ENCODE results near the gene SORBS1.
A peak's percentile ranks its signal among the peaks of the same experiment; 100 is the strongest.

Gene SORBS1

DNA sequence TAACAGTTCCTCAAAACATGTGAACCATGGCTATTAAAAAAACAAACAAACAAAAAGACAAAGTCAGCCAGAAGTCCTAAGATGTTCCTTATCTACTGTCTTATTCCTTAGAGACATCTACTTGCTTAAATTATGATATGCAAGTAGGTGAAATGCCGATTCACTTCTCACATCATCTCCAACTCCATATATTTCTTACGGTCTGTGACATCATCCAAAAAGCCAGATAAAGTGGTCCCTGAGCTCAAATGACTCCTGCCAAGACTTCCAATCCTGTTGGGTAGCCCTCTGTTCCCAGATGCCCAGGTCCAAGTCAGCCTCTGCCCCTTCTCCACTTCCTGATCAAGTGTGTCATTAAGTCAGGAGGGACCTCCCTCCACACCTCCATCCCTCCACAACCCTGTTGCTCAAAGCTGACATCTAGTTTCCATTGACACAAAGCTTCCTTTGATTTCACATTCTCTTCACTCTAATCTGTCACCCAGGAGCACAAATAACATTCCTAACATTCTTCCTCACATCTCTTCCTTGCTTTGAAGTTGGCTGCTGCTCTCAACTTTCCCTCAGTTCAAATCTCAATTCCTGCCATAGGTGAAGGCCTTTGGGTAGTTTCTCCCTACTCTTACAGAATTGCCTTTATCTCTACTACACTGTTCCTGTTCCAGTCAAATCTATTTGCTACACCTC lies 214.3 kb downstream of the SORBS1 start:
- DNase-seq (ENCODE audit: low spot score), result peak; percentile 23

DNA sequence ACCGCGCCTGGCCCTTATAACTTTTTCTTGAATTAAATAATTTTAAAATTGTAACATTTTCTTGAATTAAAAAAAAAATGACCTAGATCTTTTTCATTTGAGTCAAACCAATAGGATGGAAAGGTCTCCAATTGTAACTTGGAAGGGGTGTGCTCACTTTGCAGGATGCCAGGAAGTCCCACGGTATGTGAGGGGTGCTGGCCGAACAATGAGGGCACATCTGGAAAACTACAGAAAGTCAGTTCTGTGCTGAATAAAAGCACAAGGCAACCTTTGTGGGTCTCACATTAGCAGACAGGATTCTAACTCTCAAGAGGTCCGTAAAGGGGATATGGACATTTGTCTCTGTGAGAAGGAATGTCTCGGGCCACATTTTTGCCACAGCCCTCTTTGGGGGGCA lies 217.6 kb downstream of the SORBS1 start:
- DNase-seq (ENCODE audit: low spot score), result no peak

GRCh38 chr10:95341716-95342130 lies 219.4 kb downstream of the SORBS1 start:
- DNase-seq (ENCODE audit: low spot score), result no peak

DNA sequence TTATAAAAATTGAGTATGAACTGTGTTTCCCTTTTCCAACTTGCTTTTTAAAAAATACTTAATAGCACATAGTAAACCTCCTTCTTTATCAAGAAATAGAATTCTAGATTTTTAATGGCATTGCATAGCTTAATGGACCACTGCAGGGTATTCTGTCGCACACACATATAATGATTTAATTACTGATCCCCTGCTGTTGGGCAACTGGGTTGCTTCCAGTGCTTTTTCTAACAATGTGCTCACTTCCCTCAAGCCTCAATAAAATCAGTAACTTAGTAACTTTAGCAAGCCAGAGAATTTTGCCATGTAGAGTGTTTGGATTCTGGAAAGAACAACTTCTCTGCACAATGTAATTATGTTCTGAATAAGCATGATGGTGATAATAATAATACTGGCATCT lies 221.3 kb downstream of the SORBS1 start:
- no peak for DNase-seq (ENCODE audit: low spot score)

GRCh38 chr10:95337423-95338160 lies 223.6 kb downstream of the SORBS1 start:
- no peak for DNase-seq (ENCODE audit: low spot score)

GRCh38 chr10:95336702-95337101 lies 224.5 kb downstream of the SORBS1 start:
- DNase-seq (ENCODE audit: low spot score), result no peak

- DNase-seq (ENCODE audit: low spot score), result no peak
Measured at GRCh38 chr10:95335933-95336699, 225.1 kb downstream of the SORBS1 start.

GRCh38 chr10:95334805-95335144 lies 226.4 kb downstream of the SORBS1 start:
- DNase-seq (ENCODE audit: low spot score), result no peak

DNA sequence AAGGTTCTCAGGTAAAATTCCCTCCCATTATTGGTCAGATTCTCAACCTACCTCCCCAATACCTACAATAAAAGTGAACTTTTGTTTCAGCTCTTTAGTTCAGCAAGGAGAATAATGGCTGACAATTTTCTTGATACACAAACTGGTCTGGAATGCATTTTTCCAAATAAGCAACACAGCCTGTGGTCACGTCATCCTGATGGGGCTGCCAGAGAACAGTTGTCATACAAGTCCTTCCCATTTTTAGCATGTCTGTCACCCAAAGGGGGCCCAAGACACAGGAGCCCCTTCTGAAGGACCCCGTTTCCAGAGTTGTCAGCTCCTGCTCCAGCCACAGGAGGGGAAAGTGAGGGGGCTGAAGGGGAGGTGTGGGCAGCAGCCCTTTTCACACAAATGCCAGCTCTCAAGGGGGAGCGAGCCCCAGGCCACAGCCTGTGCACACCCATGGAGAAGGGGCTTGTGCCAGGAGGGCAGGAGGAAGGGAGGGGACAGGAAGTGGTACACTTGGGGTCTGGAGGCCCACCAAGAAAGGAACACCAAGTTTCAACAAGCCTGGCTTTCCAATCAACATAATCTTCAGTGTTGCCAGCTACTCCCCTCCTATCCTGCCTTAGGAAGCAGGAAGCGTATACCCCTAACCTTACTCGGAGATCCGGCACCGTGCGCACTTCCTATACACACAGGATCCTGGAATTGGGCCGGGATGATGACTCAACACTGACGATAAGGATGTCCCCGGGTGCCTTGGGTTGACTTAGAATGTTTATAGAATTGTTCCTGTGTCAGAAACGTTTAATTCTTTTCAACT lies 227.0 kb downstream of the SORBS1 start:
- no peak for DNase-seq (ENCODE audit: low spot score)

DNA sequence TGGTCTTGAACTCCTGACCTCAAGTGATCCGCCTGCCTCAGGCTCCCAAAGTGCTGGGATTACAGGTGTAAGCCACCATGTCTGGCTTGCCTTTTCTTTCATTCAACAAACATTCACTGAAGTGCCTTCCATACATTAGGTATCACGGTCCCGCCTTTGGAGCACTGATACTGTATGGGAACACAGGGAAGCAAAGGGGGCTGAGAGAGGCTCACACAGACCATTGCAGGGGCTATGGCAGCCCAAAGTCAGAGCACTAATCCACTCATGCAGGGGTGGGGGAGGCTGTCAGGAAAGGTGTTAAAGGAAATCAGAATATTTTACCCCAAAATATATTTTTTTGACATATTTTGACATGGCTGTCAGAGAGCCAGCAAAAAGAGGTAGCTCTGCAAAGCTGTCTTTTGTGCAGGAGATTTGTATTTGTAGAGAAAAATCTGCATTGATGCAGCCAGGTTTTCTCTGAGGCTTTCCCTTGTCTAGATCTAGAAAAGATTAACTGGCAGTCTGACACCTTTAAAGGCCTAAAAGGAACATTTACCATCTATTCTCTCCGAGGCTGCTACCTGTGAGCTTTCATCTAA lies 228.4 kb downstream of the SORBS1 start:
- no peak for DNase-seq (ENCODE audit: low spot score)

DNA sequence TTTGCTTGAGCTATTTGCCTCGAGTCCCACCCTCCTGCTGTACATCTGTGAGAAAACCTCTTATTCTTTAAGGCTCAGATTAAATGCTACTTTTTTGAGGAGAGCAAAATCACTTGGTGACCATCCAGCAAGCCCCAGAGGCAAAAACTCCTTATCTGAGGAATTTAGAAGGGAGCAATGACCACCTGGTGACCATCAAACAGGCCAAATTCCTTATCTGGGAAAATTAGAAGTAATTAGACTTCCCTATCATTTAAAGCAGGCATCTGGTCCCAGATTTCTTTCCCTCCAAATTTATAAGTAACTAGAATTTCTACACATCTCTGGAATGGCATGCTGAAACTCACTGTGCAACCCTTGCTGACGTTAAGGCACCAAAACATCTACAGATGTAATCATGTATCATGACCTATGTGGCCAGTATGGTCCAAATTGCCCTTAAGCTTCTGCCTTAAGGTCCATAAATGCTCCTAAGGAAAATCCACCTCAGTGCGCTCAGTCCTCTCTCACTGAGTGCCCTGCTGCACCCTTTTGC lies 229.5 kb downstream of the SORBS1 start:
- DNase-seq (ENCODE audit: low spot score), result no peak

GRCh38 chr10:95330966-95331453 lies 230.2 kb downstream of the SORBS1 start:
- no peak for DNase-seq (ENCODE audit: low spot score)

GRCh38 chr10:95329296-95329695 lies 231.9 kb downstream of the SORBS1 start:
- DNase-seq (ENCODE audit: low spot score), result no peak

- DNase-seq (ENCODE audit: low spot score), result no peak
Measured at GRCh38 chr10:95328013-95328412, 233.2 kb downstream of the SORBS1 start.

DNA sequence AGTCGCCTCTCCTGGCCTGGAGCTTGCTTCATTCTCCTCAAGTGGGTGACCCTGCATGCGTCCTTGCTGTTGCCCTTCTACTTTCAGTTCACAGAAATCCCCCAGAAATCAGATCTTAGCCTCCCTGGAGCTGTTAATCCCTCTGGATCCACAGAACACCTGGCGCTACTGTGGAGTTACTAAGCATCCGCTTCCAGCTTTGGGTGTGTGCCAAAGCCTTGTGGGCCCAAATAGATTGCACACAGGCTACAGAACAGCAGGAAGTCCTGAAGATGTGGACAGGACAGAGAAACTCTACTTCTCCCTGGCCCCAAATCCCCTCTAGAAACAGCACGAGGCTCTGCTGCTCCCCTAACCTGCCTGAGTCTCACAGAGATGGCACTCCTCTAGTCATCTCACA lies 233.8 kb downstream of the SORBS1 start:
- no peak for DNase-seq (ENCODE audit: low spot score)

DNA sequence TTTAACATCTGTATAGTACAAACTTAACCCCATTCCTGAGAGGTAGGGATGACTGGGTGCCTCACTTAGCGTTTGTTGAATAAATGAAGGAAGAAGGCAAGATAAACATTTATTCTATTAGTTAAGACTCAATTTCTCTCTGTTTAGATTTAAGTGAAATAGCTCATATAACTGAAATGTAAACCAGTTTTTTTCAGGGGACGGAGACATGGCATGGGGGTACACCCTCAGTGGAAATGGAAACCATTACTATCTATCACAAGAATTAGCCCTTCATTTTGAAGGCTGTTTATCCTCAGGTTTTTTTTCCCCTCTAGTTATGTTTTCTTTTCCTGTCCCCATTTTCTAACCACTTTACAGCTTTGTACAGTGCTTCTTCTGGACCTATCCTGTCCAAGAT lies 234.8 kb downstream of the SORBS1 start:
- DNase-seq (ENCODE audit: low spot score), result no peak

DNA sequence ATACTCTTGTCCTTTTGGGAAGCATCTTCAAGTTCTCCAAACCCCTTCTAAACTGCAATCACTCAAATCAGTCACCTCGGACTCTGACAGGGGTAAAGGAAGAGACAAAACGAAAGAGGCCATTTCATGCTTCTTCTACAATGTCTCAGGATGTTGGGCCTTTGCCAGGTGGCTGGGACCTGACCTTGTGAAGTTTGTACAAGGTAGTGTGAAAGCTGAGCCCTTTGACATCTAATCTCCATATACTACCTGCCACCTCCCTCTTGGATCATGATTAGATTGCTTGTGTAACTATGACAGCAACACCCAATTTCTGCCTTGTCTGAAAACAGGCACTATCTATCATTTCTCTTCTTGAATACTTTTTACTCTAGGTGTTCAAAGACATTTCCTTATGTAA lies 235.3 kb downstream of the SORBS1 start:
- DNase-seq (ENCODE audit: low spot score), result no peak

GRCh38 chr10:95324436-95325268 lies 236.5 kb downstream of the SORBS1 start:
- DNase-seq (ENCODE audit: low spot score), result no peak

DNA sequence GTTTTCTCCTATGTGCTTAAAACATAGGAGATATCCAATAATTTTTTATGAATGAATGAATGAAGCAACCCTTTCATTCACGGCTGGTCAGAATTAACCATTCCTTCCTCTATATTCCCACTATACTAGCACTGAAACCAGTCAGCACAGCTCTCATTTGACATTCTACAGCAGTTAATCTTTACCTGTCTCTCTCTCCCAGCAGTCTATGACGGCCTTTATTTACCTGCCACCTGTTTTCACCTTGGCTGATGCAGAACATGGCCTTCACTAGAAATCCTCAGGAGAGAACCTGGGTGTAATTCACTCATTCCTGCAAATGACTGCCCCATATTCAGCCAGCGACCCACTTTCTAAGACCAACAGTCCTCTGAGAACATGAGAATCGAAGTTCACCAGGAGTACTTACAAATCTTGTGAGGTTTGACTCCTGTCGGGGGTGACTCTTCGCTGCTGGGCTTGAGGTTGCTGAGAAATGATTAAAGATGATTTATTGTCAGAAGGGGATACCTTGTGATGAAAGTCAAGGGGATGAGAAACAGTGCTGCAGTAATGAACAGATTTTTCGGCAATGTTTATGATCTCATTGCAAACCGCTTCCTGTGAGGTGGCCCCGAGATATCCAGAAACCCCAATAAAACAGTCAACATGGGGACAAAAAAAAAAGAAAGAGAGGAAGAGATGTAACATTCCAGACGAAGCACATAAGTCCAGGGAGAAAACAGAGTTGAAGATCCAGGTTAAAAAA lies 239.4 kb downstream of the SORBS1 start:
- no peak for DNase-seq (ENCODE audit: low spot score)

GRCh38 chr10:95319239-95319638 lies 241.9 kb downstream of the SORBS1 start:
- peak; percentile 10 for DNase-seq (ENCODE audit: low spot score)

All from COLO829 (cell line).